GM12872 (cell line): ENCODE results near the gene YBX1.

Experiments used
- CTCF ChIP-seq: IDR thresholded peaks from 3 replicates; pipeline ENCODE4 v1.5.1; 2011; ENCODE audit warnings: low read depth, mild to moderate bottlenecking, low read length, moderate library complexity; ENCODE audit not compliant: insufficient read depth

The YBX1 gene

GRCh38 chr1:42669936-42670335 is 12.3 kb upstream of the YBX1 start:
- TF ChIP-seq CTCF = no peak

- TF ChIP-seq CTCF = no peak
Observed at GRCh38 chr1:42670425-42670824, 11.8 kb upstream of the YBX1 start.

GRCh38 chr1:42674214-42674613 is 8.0 kb upstream of the YBX1 start:
- TF ChIP-seq CTCF = no peak

GRCh38 chr1:42674682-42675081 is 7.5 kb upstream of the YBX1 start:
- no peak for TF ChIP-seq CTCF

GRCh38 chr1:42675467-42675866 is 6.8 kb upstream of the YBX1 start:
- TF ChIP-seq CTCF = no peak

- no peak for TF ChIP-seq CTCF
Observed at GRCh38 chr1:42676534-42677087, 5.6 kb upstream of the YBX1 start.

- TF ChIP-seq CTCF = no peak
Observed at GRCh38 chr1:42679364-42679983, 2.7 kb upstream of the YBX1 start.
